HEK293 (cell line): Measurements from ENCODE around the gene PMP22.

Source experiments
- CTCF ChIP-seq: fragments of 450-650 bp; formaldehyde crosslinking; IDR thresholded peaks from 2 replicates; pipeline ENCODE4 v1.5.1; 2016; ENCODE audit warnings: missing biosample characterization, missing genetic modification characterization
- MEIS1 ChIP-seq: sonication (generic); formaldehyde crosslinking; IDR thresholded peaks from 2 replicates; pipeline ENCODE4 v1.8.1; 2022; ENCODE audit warnings: missing genetic modification reagents, mild to moderate bottlenecking, borderline replicate concordance
- RBAK ChIP-seq: fragments of 450-650 bp; formaldehyde crosslinking; IDR thresholded peaks from 2 replicates; pipeline ENCODE4 v1.5.1; 2016; ENCODE audit warnings: missing biosample characterization, missing genetic modification characterization
- REPIN1 ChIP-seq: fragments of 450-650 bp; formaldehyde crosslinking; IDR thresholded peaks from 2 replicates; pipeline ENCODE4 v1.5.1; 2017; ENCODE audit warnings: missing biosample characterization, missing genetic modification characterization, low read depth
- ZBTB7A ChIP-seq: fragments of 450-650 bp; formaldehyde crosslinking; IDR thresholded peaks from 2 replicates; pipeline ENCODE4 v1.5.1; 2016; ENCODE audit warnings: low read depth, missing biosample characterization, missing genetic modification characterization
- ZBTB8A ChIP-seq: fragments of 450-650 bp; formaldehyde crosslinking; IDR thresholded peaks from 2 replicates; pipeline ENCODE4 v1.5.1; 2016; ENCODE audit warnings: missing biosample characterization, missing genetic modification characterization
- ZNF121 ChIP-seq: fragments of 450-650 bp; formaldehyde crosslinking; IDR thresholded peaks from 2 replicates; pipeline ENCODE4 v1.5.1; 2016; ENCODE audit warnings: missing biosample characterization, missing genetic modification characterization
- ZNF239 ChIP-seq: fragments of 450-650 bp; formaldehyde crosslinking; IDR thresholded peaks from 2 replicates; pipeline ENCODE4 v1.5.1; 2016; ENCODE audit warnings: missing biosample characterization, missing genetic modification characterization
- ZNF350 ChIP-seq: fragments of 450-650 bp; formaldehyde crosslinking; IDR thresholded peaks from 2 replicates; pipeline ENCODE4 v1.5.0; 2017; ENCODE audit warnings: missing biosample characterization, mild to moderate bottlenecking, missing genetic modification characterization
- ZNF658 ChIP-seq: fragments of 450-650 bp; formaldehyde crosslinking; IDR thresholded peaks from 2 replicates; pipeline ENCODE4; 2016; ENCODE audit warnings: missing biosample characterization, missing genetic modification characterization
- ZNF792 ChIP-seq: fragments of 450-650 bp; formaldehyde crosslinking; IDR thresholded peaks from 2 replicates; pipeline ENCODE4 v1.5.1; 2016; ENCODE audit warnings: missing biosample characterization, missing genetic modification characterization
- TF ChIP-seq, protein P1 (sequence below): fragments of 450-650 bp; formaldehyde crosslinking; IDR thresholded peaks from 2 replicates; pipeline ENCODE4 v1.5.1; 2016; ENCODE audit warnings: missing biosample characterization, missing genetic modification characterization

DNA sequence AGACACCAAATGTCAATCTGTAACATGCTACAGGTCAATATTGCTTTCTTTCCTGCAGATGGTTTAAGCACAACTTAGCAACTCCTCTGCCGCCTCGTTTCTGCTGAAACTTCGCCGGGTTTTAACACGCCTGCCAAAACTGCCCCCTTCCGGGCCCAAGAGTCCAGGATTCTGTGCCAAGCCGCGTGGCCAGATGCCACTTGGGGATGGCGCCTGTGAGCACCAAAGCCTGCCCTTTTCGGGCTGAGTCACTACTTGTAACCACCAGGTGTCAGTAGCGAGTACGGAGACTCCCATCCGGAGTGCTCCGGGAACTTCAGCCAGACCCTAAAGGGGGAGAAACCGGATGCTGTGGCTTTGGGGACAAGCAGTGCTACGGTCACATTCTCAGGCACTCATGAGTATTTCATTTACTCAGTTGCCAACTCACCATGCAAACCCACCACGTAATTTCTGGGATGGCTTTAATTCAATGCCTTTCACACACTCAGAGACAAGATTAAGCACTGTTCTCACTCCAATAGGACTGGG, 7.8 kb downstream of the PMP22 start:
- no peak for TF ChIP-seq MEIS1 (CRISPR knock-in tag)
- TF ChIP-seq CTCF (tag by site-specific recombination): peak; percentile 96
- TF ChIP-seq ZNF658 (tag by site-specific recombination): no peak
- no peak for TF ChIP-seq ZNF239 (tag by site-specific recombination)
- peak; percentile 81 for TF ChIP-seq ZBTB8A
- TF ChIP-seq ZBTB7A (tag by site-specific recombination): no peak
- no peak for TF ChIP-seq REPIN1
- no peak for TF ChIP-seq ZNF350 (tag by site-specific recombination)
- TF ChIP-seq ZNF792 (tag by site-specific recombination): no peak
- no peak for TF ChIP-seq ZNF121 (tag by site-specific recombination)
- TF ChIP-seq, protein P1, sequence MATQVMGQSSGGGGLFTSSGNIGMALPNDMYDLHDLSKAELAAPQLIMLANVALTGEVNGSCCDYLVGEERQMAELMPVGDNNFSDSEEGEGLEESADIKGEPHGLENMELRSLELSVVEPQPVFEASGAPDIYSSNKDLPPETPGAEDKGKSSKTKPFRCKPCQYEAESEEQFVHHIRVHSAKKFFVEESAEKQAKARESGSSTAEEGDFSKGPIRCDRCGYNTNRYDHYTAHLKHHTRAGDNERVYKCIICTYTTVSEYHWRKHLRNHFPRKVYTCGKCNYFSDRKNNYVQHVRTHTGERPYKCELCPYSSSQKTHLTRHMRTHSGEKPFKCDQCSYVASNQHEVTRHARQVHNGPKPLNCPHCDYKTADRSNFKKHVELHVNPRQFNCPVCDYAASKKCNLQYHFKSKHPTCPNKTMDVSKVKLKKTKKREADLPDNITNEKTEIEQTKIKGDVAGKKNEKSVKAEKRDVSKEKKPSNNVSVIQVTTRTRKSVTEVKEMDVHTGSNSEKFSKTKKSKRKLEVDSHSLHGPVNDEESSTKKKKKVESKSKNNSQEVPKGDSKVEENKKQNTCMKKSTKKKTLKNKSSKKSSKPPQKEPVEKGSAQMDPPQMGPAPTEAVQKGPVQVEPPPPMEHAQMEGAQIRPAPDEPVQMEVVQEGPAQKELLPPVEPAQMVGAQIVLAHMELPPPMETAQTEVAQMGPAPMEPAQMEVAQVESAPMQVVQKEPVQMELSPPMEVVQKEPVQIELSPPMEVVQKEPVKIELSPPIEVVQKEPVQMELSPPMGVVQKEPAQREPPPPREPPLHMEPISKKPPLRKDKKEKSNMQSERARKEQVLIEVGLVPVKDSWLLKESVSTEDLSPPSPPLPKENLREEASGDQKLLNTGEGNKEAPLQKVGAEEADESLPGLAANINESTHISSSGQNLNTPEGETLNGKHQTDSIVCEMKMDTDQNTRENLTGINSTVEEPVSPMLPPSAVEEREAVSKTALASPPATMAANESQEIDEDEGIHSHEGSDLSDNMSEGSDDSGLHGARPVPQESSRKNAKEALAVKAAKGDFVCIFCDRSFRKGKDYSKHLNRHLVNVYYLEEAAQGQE (tag by site-specific recombination): no peak
- no peak for TF ChIP-seq RBAK (tag by site-specific recombination)
